ENCODE data around the gene RPL13A. TPM values are rescaled to one million over a fixed set of nuclear protein-coding genes. Genes with fewer than 3 reads are reported as not detected.

Gene RPL13A
- total and polyA plus RNA-seq, 2 experiments from 2014 or later = 2,105 to 2,412 TPM

- TF ChIP-seq ZNF462 (CRISPR knock-in tag; IDR thresholded peaks at IDR 0.05) = no peak
Observed at GRCh38 chr19:49491030-49491803, 3.8 kb downstream of the RPL13A start (continued).

GRCh38 chr19:49491804-49492572 is 4.6 kb downstream of the RPL13A start:
- Mint-ChIP-seq H3K27ac (peak overlapping the region; percentile 87), H3K4me3 (0 out of 3 replicates have a peak overlapping the region, but pooled peaks have one; percentile 27), H3K4me1 (peaks cover 14% of the 10 kb centered on the region), H3K9me3 (peaks cover 22% of the 10 kb centered on the region), H3K36me3 (ENCODE audit: low read depth) (peaks cover 72% of the 10 kb centered on the region), H3K27me3 (ENCODE audit: insufficient read depth, low read depth, poor library complexity) (peaks cover 78% of the 10 kb centered on the region)
- Histone ChIP-seq H3K4me3 (no peak overlapping the region), H3F3A (replicated peaks; ENCODE audit: low read depth) (peaks cover 76% of the 10 kb centered on the region), H3K4me1 (ENCODE audit: insufficient read depth) (peaks cover 17% of the 10 kb centered on the region), H2AFZ (no peak overlapping the region), H3K36me3 (ENCODE audit: insufficient read depth) (peaks cover 40% of the 10 kb centered on the region), H3K27ac (ENCODE audit: low read depth) (peak overlapping the region; percentile 100), H3K27me3 (ENCODE audit: insufficient read depth) (no peaks in the 10 kb centered on the region), H3K4me2 (no peak overlapping the region), H3K79me2 (replicated peaks; ENCODE audit: insufficient read depth) (peaks cover 38% of the 10 kb centered on the region), H4K20me1 (replicated peaks; ENCODE audit: insufficient read depth) (peaks cover 23% of the 10 kb centered on the region), H3K9me2 (ENCODE audit: insufficient read depth) (no peaks in the 10 kb centered on the region)
- ATAC-seq (no peak), DNase-seq (ENCODE audit: low spot score) (no peak)
- TF ChIP-seq STAT1 (IDR thresholded peaks at IDR 0.05; ENCODE audit: unreplicated experiment) (no peak), EZH2phosphoT487 (IDR thresholded peaks at IDR 0.05; ENCODE audit: unreplicated experiment) (no peak), REST (IDR thresholded peaks at IDR 0.05; ENCODE audit: unreplicated experiment) (no peak), ETS1 (IDR thresholded peaks at IDR 0.05) (no peak)

All from GM23338 (cell line).